Coronary artery (tissue), 2 donors: ENCODE measurements around the gene KRTAP13-4.
A peak's percentile ranks its signal among the peaks of the same experiment; 100 is the strongest.

Source experiments
- DNase-seq: peaks from one replicate; pipeline ENCODE4 v3.0.0-alpha.2; 2017; ENCODE audit warnings: low spot score
- H3K27ac ChIP-seq, 2 donors: fragments of 200-600 bp; sonication (generic); one replicate each; pipeline ENCODE4 v1.5.1; 2016 to 2019
- H3K4me3 ChIP-seq: fragments of 200-600 bp; sonication (generic); 2 replicates; pipeline ENCODE4 v1.5.1; 2016; ENCODE audit warnings: mild to moderate bottlenecking, moderate library complexity
- TF ChIP-seq, protein P1 (sequence below): fragments of 200-600 bp; sonication (generic); IDR thresholded peaks from one replicate; pipeline ENCODE4 v1.5.1; 2019; ENCODE audit warnings: antibody characterized with exemption

Gene KRTAP13-4, protein sequence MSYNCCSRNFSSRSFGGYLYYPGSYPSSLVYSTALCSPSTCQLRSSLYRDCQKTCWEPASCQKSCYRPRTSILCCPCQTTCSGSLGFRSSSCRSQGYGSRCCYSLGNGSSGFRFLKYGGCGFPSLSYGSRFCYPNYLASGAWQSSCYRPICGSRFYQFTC

DNA sequence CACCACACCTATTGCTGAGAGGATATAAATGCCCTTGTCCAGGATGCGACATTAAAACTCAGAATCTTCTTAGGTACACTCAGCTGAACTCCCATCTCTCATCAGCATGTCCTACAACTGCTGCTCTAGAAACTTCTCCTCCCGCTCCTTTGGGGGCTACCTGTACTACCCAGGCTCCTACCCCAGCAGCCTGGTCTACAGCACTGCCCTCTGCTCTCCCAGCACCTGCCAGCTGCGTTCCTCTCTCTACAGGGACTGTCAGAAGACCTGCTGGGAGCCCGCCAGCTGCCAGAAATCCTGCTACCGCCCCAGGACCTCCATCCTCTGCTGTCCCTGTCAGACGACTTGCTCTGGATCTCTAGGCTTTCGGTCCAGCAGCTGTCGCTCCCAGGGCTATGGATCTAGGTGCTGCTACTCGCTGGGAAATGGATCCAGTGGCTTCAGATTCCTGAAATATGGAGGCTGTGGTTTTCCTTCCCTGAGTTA, at the start of gene KRTAP13-4:
TSS of gene KRTAP13-4 (plus strand) at position 51 of the 486 bp plus-strand sequence. CDS start at position 107, 56 bp downstream.
- Histone ChIP-seq H3K27ac (no peak within 1 kb of the TSS), H3K4me3 (no peak within 1 kb of the TSS)
- no peak for DNase-seq
- TF ChIP-seq, protein P1, sequence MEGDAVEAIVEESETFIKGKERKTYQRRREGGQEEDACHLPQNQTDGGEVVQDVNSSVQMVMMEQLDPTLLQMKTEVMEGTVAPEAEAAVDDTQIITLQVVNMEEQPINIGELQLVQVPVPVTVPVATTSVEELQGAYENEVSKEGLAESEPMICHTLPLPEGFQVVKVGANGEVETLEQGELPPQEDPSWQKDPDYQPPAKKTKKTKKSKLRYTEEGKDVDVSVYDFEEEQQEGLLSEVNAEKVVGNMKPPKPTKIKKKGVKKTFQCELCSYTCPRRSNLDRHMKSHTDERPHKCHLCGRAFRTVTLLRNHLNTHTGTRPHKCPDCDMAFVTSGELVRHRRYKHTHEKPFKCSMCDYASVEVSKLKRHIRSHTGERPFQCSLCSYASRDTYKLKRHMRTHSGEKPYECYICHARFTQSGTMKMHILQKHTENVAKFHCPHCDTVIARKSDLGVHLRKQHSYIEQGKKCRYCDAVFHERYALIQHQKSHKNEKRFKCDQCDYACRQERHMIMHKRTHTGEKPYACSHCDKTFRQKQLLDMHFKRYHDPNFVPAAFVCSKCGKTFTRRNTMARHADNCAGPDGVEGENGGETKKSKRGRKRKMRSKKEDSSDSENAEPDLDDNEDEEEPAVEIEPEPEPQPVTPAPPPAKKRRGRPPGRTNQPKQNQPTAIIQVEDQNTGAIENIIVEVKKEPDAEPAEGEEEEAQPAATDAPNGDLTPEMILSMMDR: no peak

DNA sequence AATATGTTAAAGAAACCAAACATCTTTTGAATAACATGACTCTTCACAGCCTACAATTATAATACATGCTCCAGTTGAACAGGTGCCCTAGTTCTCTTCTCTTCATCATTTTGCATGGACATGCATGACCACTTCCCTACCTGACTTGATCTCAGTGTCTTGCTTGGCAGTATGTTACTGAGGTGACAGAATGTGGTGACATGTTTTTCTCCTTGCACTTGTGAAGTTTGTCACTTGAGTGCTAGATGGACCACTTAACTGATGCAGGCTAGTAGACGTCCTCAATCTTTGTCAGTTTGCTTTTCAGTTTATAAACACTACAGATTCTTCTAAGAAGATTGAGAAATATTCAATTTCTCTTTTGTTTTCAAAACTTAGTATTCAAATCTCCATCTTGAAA, 47.8 kb upstream of the KRTAP13-4 start:
- Histone ChIP-seq H3K27ac (no peak overlapping the region), H3K4me3 (no peak overlapping the region)
- DNase-seq: no peak
- TF ChIP-seq, protein P1: no peak

DNA sequence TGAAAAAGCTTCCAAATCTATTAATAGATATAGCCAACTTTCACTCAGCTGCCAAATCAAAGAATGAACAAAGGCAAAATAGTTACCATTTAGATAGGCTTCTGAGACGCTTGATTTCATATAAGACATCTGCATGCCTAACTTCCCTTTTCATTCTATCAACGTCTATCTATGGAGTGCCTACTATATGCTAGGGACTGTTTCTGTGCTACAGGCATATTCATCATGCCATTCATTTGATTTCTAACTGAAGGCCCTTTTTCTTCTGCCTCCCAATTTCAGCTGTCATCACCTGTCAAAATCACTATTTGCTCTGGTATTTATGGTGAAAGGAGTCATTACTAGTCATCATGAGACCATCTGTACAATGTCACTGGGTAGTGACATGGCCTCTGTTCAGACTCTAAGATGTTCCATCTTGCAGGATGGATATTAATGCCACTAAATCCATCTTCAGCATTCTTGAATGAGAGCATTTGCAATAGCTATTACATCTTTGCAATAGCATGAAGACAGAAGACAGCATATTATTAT, 38.5 kb upstream of the KRTAP13-4 start:
- Histone ChIP-seq H3K4me3 (no peak overlapping the region), H3K27ac (no peak overlapping the region)
- no peak for DNase-seq
- TF ChIP-seq, protein P1: no peak

DNA sequence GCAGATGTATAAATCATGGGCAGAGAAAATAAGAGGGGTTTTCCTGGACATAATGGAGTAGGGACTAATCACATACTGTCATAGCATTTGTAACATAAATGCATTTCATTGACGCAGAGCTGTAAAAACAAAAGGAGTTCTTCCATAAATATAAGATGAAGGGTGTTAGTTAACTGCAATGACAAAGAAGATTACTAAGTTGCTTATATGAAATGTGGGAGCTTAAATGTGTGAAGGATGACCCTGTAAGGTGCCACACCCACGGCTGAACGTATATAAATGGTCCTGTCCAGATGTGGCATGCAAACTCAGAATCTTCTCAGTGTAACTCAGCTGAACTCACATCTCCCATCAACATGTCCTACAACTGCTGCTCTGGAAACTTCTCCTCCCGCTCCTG, 34.3 kb upstream of the KRTAP13-4 start, which contains the start of gene KRTAP13-1:
TSS of gene KRTAP13-1 (plus strand) at position 301 of the 400 bp plus-strand sequence. CDS start at position 357, 56 bp downstream.
- Histone ChIP-seq H3K27ac (no peak within 1 kb of the TSS), H3K4me3 (no peak within 1 kb of the TSS)
- DNase-seq: no peak
- TF ChIP-seq, protein P1: no peak

DNA sequence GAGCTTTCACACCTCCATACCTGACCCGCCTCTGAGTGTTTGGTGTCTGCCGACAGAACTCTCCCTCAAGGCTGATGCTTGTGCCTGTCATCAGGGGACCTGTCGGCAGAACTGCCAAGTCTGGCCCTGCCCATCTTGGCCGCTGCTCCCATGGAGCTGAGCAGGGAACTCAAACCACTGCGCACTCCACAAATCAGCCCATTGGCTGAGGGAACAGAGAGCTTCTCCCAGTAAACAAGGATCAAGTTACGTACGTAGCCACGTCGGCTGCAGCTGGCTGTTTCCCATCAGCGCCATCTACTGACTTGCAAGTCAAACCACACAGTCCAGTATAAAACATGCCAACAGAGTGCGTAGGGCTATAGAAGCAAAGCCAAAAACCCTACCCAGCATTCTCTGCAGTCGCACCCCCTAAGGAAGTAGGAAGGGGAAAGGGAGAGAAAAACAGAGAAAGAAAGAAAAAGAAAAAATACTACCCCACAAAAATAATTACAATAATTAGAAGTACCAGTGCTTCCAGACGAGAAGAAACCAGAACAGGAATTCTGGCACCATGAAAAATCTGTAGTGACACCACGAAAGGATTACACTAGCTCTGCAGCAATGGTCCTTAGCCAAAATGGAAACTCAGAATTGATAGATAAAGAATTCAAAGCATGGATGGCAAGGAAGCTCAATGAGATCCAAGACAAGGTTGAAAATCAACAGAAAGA, 21.1 kb upstream of the KRTAP13-4 start:
- TF ChIP-seq, protein P1: no peak
- Histone ChIP-seq H3K4me3 (peak overlapping the region; percentile 16), H3K27ac (no peak overlapping the region)
- DNase-seq: no peak

DNA sequence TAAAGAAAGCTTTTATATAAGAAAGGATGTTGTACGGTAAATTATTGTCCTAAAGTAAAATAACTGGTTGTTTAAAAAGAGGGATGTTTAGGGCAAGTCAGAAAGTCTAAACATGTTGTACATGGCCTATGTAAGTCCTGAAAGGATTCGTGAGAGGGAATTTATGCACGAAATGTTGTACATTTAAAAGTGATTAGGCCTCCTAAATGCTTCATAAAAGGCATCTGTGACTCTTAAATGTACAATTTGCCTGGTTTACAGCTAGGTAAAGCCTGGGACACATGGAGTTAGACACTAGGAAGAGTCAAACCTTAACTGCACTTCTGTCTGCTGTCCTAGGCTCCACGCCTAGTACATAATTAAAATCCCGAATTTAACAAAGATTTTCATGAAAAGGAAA, 14.0 kb upstream of the KRTAP13-4 start:
- Histone ChIP-seq H3K4me3 (no peak overlapping the region), H3K27ac (no peak overlapping the region)
- TF ChIP-seq, protein P1: no peak
- no peak for DNase-seq
